GM23338 (cell line): ENCODE results near the gene MICALL2. TPM values are rescaled to one million over a fixed set of nuclear protein-coding genes. Genes with fewer than 3 reads are reported as not detected.
A peak's percentile ranks its signal among the peaks of the same experiment; 100 is the strongest.

Source experiments
- ATAC-seq: fragments of 200-7000 bp; cut with Tn5 transposase; 3 replicates; pipeline ENCODE4 v1.9.1; 2020
- DNase-seq: peaks from one replicate; pipeline ENCODE4 v3.0.0-alpha.2; 2015; ENCODE audit warnings: low spot score
- H2AFZ ChIP-seq: fragments of 200-600 bp; sonication (generic); 2 replicates; pipeline ENCODE4 v1.8.0; 2016; ENCODE audit warnings: antibody characterized with exemption, mild to moderate bottlenecking, moderate library complexity
- H3F3A ChIP-seq: fragments of 200-600 bp; sonication (generic); replicated peaks from 2 replicates; pipeline ENCODE4 v1.8.0; 2017; ENCODE audit warnings: antibody characterized with exemption, mixed run types, low read depth
- H3K27ac ChIP-seq: fragments of 200-600 bp; sonication (generic); 2 replicates; pipeline ENCODE4 v1.6.1; 2016; ENCODE audit warnings: low read depth
- H3K27me3 ChIP-seq: fragments of 200-600 bp; sonication (generic); 2 replicates; pipeline ENCODE4 v1.8.0; 2016; ENCODE audit warnings: mild to moderate bottlenecking, mixed run types, moderate library complexity; ENCODE audit not compliant: insufficient read depth
- H3K36me3 ChIP-seq: fragments of 200-600 bp; sonication (generic); 2 replicates; pipeline ENCODE4 v1.8.0; 2016; ENCODE audit warnings: mild to moderate bottlenecking; ENCODE audit not compliant: insufficient read depth
- H3K4me1 ChIP-seq: fragments of 200-600 bp; sonication (generic); 2 replicates; pipeline ENCODE4 v1.8.0; 2016; ENCODE audit warnings: mild to moderate bottlenecking, moderate library complexity; ENCODE audit not compliant: insufficient read depth
- H3K4me2 ChIP-seq: fragments of 200-600 bp; sonication (generic); 2 replicates; pipeline ENCODE4 v1.7.1; 2017; ENCODE audit warnings: mixed run types
- H3K4me3 ChIP-seq: fragments of 200-600 bp; sonication (generic); 2 replicates; pipeline ENCODE4 v1.6.1; 2016; ENCODE audit warnings: mixed run types
- H3K79me2 ChIP-seq: fragments of 200-600 bp; sonication (generic); replicated peaks from 2 replicates; pipeline ENCODE4 v1.8.0; 2017; ENCODE audit warnings: mild to moderate bottlenecking; ENCODE audit not compliant: insufficient read depth
- H3K9me2 ChIP-seq: fragments of 200-600 bp; sonication (generic); 2 replicates; pipeline ENCODE4 v1.8.0; 2017; ENCODE audit not compliant: insufficient read depth
- H4K20me1 ChIP-seq: fragments of 200-600 bp; sonication (generic); replicated peaks from 2 replicates; pipeline ENCODE4 v1.8.0; 2017; ENCODE audit warnings: mild to moderate bottlenecking; ENCODE audit not compliant: insufficient read depth
- H3K27ac Mint-ChIP-seq: 2 replicates; pipeline ENCODE4 v1.8.0; 2020; ENCODE audit warnings: inconsistent platforms, mild to moderate bottlenecking, moderate library complexity, mixed read lengths
- H3K27me3 Mint-ChIP-seq: 3 replicates; pipeline ENCODE4 v1.8.0; 2022; ENCODE audit warnings: low read depth, mild to moderate bottlenecking, moderate library complexity, mixed read lengths, inconsistent platforms; ENCODE audit not compliant: insufficient read depth, poor library complexity
- H3K36me3 Mint-ChIP-seq: 3 replicates; pipeline ENCODE4 v1.8.0; 2021; ENCODE audit warnings: low read depth, mild to moderate bottlenecking, inconsistent platforms, moderate library complexity, mixed read lengths
- H3K4me1 Mint-ChIP-seq: 3 replicates; pipeline ENCODE4 v1.8.0; 2020; ENCODE audit warnings: mild to moderate bottlenecking, inconsistent platforms, mixed read lengths
- H3K4me3 Mint-ChIP-seq: 3 replicates; pipeline ENCODE4 v1.8.0; 2021; ENCODE audit warnings: moderate library complexity, mild to moderate bottlenecking, inconsistent platforms, mixed read lengths
- H3K9me3 Mint-ChIP-seq: 3 replicates; pipeline ENCODE4 v1.8.0; 2020; ENCODE audit warnings: moderate library complexity, mild to moderate bottlenecking, inconsistent platforms, mixed read lengths
- CREB1 ChIP-seq: fragments of 250-450 bp; sonication (Bioruptor Pico); IDR thresholded peaks from 2 replicates; pipeline ENCODE4 v1.5.0; 2020; ENCODE audit warnings: low read depth, mild to moderate bottlenecking, moderate library complexity
- CTCF ChIP-seq, 2 experiments: fragments of 200-600 bp in 1 of 2; sonication (generic) in 1 of 2; conservative IDR thresholded peaks; 2 replicates each; pipeline versions ENCODE4 v1.5.1 to v1.6.1; 2016 to 2017; ENCODE audit warnings: antibody characterized with exemption in 2 of 2, low read depth in 2 of 2, mild to moderate bottlenecking in 2 of 2, moderate library complexity in 1 of 2
- EZH2 ChIP-seq: fragments of 200-600 bp; sonication (generic); IDR thresholded peaks from one replicate; pipeline ENCODE4 v1.8.0; 2017; ENCODE audit warnings: antibody characterized with exemption, mild to moderate bottlenecking, low read depth; ENCODE audit not compliant: unreplicated experiment
- EZH2phosphoT487 ChIP-seq: fragments of 200-600 bp; sonication (generic); IDR thresholded peaks from one replicate; pipeline ENCODE4 v1.8.1; 2018; ENCODE audit warnings: antibody characterized with exemption; ENCODE audit not compliant: unreplicated experiment
- JUNB ChIP-seq: IDR thresholded peaks from one replicate; pipeline ENCODE4 v1.6.1; 2016; ENCODE audit warnings: antibody characterized with exemption; ENCODE audit not compliant: unreplicated experiment
- NANOG ChIP-seq: IDR thresholded peaks from 2 replicates; pipeline ENCODE4 v1.6.1; 2016; ENCODE audit warnings: antibody characterized with exemption, borderline replicate concordance
- POLR2AphosphoS5 ChIP-seq: IDR thresholded peaks from 2 replicates; pipeline ENCODE4 v1.6.1; 2016; ENCODE audit warnings: antibody characterized with exemption, low read depth
- STAT1 ChIP-seq: IDR thresholded peaks from one replicate; pipeline ENCODE4 v1.6.1; 2016; ENCODE audit warnings: antibody characterized with exemption; ENCODE audit not compliant: unreplicated experiment
- ZNF462 ChIP-seq: fragments of 250-450 bp; sonication (Bioruptor Pico); IDR thresholded peaks from 2 replicates; pipeline ENCODE4 v1.5.0; 2020; ENCODE audit warnings: mild to moderate bottlenecking, moderate library complexity
- polyA plus RNA-seq: library from polyadenylated mRNA; unstranded; fragments of >200 nt; fragmentation: Nextera tagmentation; extraction: Ambion mirVana; gene quantifications from 2 replicates; pipeline ENCODE4 v1.2.1, GENCODE V29; 2016
- total RNA-seq: library from RNA; depleted of rRNA; stranded (reverse); fragments of >200 nt; shearing (Covaris generic); gene quantifications from 2 replicates; pipeline ENCODE4 v1.2.3, GENCODE V29; 2014

The MICALL2 gene
- total and polyA plus RNA-seq, 2 experiments from 2014 or later: 7.0 to 13.0 TPM

GRCh38 chr7:1473864-1474512 lies 14.7 kb upstream of the MICALL2 start:
- no peaks in the 10 kb centered on the region for H3K9me2 ChIP-seq
- no peaks in the 10 kb centered on the region for H3K4me1 ChIP-seq
- H3K27ac ChIP-seq: no peak overlapping the region
- H3K27ac Mint-ChIP-seq: no peak overlapping the region
- H2AFZ ChIP-seq: no peak overlapping the region
- peaks cover 15% of the 10 kb centered on the region for H3K36me3 Mint-ChIP-seq
- no peaks in the 10 kb centered on the region; the same call in 1 of the 2 replicates for H3K79me2 ChIP-seq
- H3K27me3 ChIP-seq: no peaks in the 10 kb centered on the region
- H3K4me3 ChIP-seq: no peak overlapping the region
- H4K20me1 ChIP-seq: no peaks in the 10 kb centered on the region; the same call in 1 of the 2 replicates
- DNase-seq: peak; percentile 93
- H3K9me3 Mint-ChIP-seq: no peaks in the 10 kb centered on the region
- H3K4me2 ChIP-seq: no peak overlapping the region
- peak; percentile 88 for ATAC-seq
- 0 out of 2 replicates have a peak, but pooled peaks cover 2% of the 10 kb centered on the region for H3F3A ChIP-seq
- H3K36me3 ChIP-seq: no peaks in the 10 kb centered on the region
- TF ChIP-seq EZH2phosphoT487: no peak
- TF ChIP-seq CREB1: 0 out of 2 replicates have a peak, but pooled peaks have one; percentile 17
- TF ChIP-seq CTCF (conservative IDR thresholded peaks at IDR 0.05; ENCODE audit: low read depth in 2 of 2): peak; percentile 63 to 96
- peaks cover 2% of the 10 kb centered on the region for H3K27me3 Mint-ChIP-seq
- no peaks in the 10 kb centered on the region for H3K4me1 Mint-ChIP-seq
- H3K4me3 Mint-ChIP-seq: no peak overlapping the region

GRCh38 chr7:1470901-1471300 lies 11.6 kb upstream of the MICALL2 start:
- no peak for ATAC-seq
- H3K27me3 Mint-ChIP-seq: peaks cover 2% of the 10 kb centered on the region
- peaks cover 15% of the 10 kb centered on the region for H3K36me3 Mint-ChIP-seq
- no peak overlapping the region for H3K27ac ChIP-seq
- no peaks in the 10 kb centered on the region for H3K4me1 ChIP-seq
- no peak for DNase-seq
- no peak overlapping the region for H3K27ac Mint-ChIP-seq
- H3K4me3 Mint-ChIP-seq: no peak overlapping the region
- H3K4me2 ChIP-seq: no peak overlapping the region
- no peaks in the 10 kb centered on the region; the same call in 1 of the 2 replicates for H3K79me2 ChIP-seq
- no peaks in the 10 kb centered on the region for H3K9me2 ChIP-seq
- TF ChIP-seq EZH2 (no peak), POLR2AphosphoS5 (no peak), JUNB (no peak), ZNF462 (no peak), STAT1 (no peak), NANOG (no peak), CTCF (conservative IDR thresholded peaks at IDR 0.05; ENCODE audit: low read depth in 2 of 2) (no peak)
- no peaks in the 10 kb centered on the region for H3K27me3 ChIP-seq
- H3F3A ChIP-seq: 0 out of 2 replicates have a peak, but pooled peaks cover 2% of the 10 kb centered on the region
- H3K4me3 ChIP-seq: no peak overlapping the region
- no peaks in the 10 kb centered on the region for H3K4me1 Mint-ChIP-seq
- no peaks in the 10 kb centered on the region for H4K20me1 ChIP-seq
- no peak overlapping the region for H2AFZ ChIP-seq
- H3K36me3 ChIP-seq: no peaks in the 10 kb centered on the region
- no peaks in the 10 kb centered on the region for H3K9me3 Mint-ChIP-seq
